Ectodermal cell (in vitro differentiated cells): ENCODE data around the gene CYP3A7.
"Not testable (repeated sequence)": the region's sequence is repeated elsewhere in the genome, so short reads cannot be mapped to it uniquely, and the experiment has no call there.

Experiments used
- H3K27ac ChIP-seq: 2 replicates; pipeline ENCODE4 v1.7.0; 2013; ENCODE audit warnings: mild to moderate bottlenecking, low read depth, low read length; ENCODE audit not compliant: insufficient read depth, poor library complexity, severe bottlenecking
- H3K27me3 ChIP-seq: 2 replicates; pipeline ENCODE4 v1.7.0; 2013; ENCODE audit warnings: mild to moderate bottlenecking, low read length; ENCODE audit not compliant: insufficient read depth, control insufficient read depth, poor library complexity, severe bottlenecking
- H3K36me3 ChIP-seq: one replicate; pipeline ENCODE4 v1.7.0; 2013; ENCODE audit warnings: low read length; ENCODE audit not compliant: control insufficient read depth, insufficient read depth
- H3K4me1 ChIP-seq: one replicate; pipeline ENCODE4 v1.7.0; 2013; ENCODE audit warnings: low read length; ENCODE audit not compliant: control insufficient read depth, insufficient read depth
- H3K4me3 ChIP-seq: 2 replicates; pipeline ENCODE4 v1.7.0; 2013; ENCODE audit warnings: low read depth, low read length, control low read depth; ENCODE audit not compliant: insufficient read depth
- H3K9me3 ChIP-seq: 2 replicates; pipeline ENCODE4 v1.7.0; 2013; ENCODE audit warnings: mild to moderate bottlenecking, low read length, moderate library complexity; ENCODE audit not compliant: control insufficient read depth
- WGBS, 2 experiments: methylation state at CpG; one replicate each; pipeline ENCODE4 v1.1.7; 2013; ENCODE audit warnings: missing lambda C conversion rate in 2 of 2; 5-methylcytosine and 5-hydroxymethylcytosine counted together

Gene CYP3A7

DNA sequence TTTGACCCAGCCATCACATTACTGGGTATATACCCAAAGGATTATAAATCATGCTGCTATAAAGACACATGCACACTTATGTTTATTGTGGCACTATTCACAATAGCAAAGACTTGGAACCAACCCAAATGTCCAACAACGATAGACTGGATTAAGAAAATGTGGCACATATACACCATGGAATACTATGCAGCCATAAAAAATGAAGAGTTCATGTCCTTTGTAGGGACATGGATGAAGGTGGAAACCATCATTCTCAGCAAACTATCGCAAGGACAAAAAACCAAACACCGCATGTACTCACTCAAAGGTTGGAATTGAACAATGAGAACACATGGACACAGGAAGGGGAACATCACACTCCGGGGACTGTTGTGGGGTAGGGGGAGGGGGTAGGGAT is 44.1 kb downstream of the CYP3A7 start:
- WGBS, 2 experiments = 98 to 100% methylated on average over 3 of the region's 4 CpGs
- not testable (repeated sequence) for H3K4me1 ChIP-seq, H3K27me3 ChIP-seq, H3K27ac ChIP-seq, H3K9me3 ChIP-seq, H3K36me3 ChIP-seq, H3K4me3 ChIP-seq

DNA sequence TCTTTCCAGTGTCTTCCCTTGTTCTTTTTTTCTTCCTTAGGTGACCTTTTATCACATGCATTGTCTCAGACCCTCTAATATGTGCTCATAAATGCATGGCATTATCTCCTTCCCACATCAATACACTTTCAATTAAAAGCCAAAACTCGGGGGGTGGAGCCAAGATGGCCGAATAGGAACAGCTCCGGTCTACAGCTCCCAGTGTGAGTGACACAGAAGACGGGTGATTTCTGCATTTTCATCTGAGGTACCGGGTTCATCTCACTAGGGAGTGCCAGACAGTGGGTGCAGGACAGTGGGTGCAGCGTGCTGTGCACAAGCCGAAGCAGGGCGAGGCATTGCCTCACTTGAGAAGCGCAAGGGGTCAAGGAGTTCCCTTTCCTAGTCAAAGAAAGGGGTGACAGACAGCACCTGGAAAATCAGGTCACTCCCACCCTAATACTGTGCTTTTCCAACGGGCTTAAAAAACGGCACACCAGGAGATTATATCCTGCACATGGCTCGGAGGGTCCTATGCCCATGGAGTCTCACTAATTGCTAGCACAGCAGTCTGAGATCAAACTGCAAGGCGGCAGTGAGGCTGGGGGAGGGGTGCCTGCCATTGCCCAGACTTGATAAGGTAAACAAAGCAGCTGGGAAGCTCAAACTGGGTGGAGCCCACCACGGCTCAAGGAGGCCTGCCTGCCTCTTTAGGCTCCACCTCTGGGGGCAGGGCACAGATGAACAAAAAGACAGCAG is 49.0 kb downstream of the CYP3A7 start:
- WGBS, 2 experiments = 89 to 91% methylated on average over 14 of the region's 14 CpGs
- not testable (repeated sequence) for H3K36me3 ChIP-seq, H3K4me1 ChIP-seq, H3K27me3 ChIP-seq, H3K4me3 ChIP-seq, H3K9me3 ChIP-seq, H3K27ac ChIP-seq

DNA sequence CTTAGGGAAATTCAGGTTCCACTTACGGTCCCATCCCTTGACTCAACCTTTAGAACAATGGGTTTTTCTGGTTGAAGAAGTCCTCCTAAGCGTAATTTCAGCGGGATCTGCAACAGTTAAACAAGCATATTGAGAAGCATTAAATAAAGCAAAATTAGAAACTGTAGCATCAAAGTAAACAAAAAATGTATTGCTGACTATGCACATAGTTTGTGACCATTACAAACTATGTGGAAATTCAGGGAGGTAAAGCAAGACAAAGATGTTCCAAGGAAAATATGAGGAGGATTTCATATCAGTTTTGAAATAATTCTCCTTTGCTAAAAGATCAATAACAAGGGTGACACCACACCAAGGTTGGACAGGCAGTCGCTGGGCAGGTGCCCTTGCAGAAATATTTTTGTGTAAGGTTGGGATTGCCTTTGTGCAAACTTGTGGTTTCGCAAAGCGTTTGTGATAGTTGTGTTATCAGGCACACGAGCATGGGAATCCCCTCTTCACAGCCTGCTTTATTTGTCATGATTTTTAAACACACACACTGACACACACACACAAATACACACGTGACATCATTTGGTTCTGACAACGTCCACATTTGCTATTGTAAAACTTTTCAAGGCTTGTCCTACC is 49.8 kb downstream of the CYP3A7 start:
- H3K27ac ChIP-seq = no peak overlapping the region
- 93 to 94% methylated on average over 9 of the region's 9 CpGs for WGBS, 2 experiments
- no peaks in the 10 kb centered on the region for H3K9me3 ChIP-seq

DNA sequence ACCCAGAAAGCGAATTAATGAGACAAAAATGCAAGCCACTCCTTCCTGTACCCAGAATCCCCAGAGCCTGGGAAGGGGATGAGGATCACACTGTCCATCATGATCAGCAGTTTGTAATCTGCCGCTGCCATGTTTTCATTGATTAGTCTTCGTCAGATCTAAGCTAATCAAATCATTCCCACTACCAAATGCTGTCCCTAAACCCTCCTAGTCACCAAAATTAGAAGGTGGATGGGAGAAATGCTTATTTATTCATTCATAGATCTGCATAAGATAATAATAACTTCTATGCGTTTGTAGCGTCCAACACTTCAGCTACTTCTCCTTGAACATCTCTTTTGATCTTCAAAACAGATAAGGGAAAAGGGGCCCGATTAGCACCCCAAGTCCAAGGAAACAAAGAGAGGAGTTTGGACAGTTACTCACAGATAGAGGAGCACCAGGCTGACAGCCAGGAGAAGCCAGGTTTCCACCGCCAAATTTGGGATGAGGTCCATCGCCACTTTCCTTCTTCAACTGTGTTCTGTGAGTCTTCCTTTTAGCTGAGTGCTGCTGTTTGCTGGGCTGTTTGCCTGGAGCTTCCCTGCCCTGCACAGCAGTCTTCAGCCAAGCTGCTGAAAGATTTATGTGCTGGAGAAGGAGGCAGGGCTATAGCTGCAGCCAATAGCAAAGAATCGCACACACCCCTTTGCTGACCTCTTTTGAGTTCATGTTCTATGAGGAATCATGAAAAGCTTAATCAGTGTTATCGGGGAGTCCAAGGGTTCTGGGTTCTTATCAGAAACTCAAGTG is 55.4 kb downstream of the CYP3A7 start, which contains the start of gene CYP3A5:
Gene CYP3A5, minus strand, starts transcription at position 597 of the 792 bp plus-strand sequence. Its CDS starts 100 bp downstream, at position 497.
- WGBS, 2 experiments = 93 to 94% methylated on average over 9 to 10 of the region's 10 CpGs
- Histone ChIP-seq H3K4me1 (no peaks in the 10 kb centered on the region), H3K4me3 (no peak within 1 kb of the TSS), H3K27me3 (no peaks in the 10 kb centered on the region), H3K27ac (no peak within 1 kb of the TSS), H3K9me3 (no peaks in the 10 kb centered on the region), H3K36me3 (no peaks in the 10 kb centered on the region)

More for the DNA sequence above, 49.8 kb downstream of the CYP3A7 start:
- H3K36me3 ChIP-seq = no peaks in the 10 kb centered on the region
- no peak overlapping the region for H3K4me3 ChIP-seq
- no peaks in the 10 kb centered on the region for H3K4me1 ChIP-seq
- no peaks in the 10 kb centered on the region for H3K27me3 ChIP-seq

DNA sequence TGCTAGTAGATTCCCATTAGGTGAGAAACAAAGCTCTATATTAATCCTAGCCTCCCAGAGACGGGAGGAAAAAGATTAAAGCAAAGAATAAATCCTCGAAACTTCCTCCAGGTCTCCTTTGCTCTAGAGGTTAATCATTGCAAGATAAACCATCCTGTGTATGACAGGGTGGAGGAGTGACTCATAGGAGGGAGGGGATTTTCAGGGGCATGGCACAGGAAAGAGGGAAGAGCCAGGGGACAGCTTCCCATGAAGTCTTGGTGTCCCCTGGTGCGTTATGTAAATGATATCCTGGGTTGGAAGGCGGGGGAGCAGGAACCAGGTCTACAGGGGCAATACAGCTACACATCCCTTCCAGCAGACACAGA is 56.0 kb downstream of the CYP3A7 start:
- Histone ChIP-seq H3K27me3 (no peaks in the 10 kb centered on the region), H3K27ac (no peak overlapping the region), H3K4me3 (no peak overlapping the region), H3K9me3 (no peaks in the 10 kb centered on the region), H3K36me3 (no peaks in the 10 kb centered on the region), H3K4me1 (no peaks in the 10 kb centered on the region)
- 78 to 79% methylated on average over 4 of the region's 4 CpGs for WGBS, 2 experiments

DNA sequence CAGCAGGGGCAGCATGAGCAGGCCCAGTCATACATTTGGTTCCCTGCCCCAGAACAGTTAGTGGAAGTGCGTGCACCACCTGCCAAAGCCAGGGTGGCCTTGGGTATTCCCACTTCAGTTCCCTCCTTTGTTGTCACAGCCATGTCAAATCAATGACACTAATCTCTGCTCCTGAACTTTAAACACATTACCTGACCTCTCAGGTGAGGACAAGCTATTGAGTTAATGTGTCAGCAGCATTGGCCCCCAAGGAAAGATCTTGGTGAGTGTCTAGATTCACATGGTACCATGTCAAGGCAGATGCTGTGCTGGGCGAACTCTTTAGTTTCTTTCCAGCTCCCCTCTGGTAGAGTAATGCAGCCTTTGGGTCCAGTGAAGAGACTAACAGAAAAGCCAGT is 57.3 kb downstream of the CYP3A7 start:
- 93% methylated on average over 2 of the region's 2 CpGs for WGBS, 2 experiments

DNA sequence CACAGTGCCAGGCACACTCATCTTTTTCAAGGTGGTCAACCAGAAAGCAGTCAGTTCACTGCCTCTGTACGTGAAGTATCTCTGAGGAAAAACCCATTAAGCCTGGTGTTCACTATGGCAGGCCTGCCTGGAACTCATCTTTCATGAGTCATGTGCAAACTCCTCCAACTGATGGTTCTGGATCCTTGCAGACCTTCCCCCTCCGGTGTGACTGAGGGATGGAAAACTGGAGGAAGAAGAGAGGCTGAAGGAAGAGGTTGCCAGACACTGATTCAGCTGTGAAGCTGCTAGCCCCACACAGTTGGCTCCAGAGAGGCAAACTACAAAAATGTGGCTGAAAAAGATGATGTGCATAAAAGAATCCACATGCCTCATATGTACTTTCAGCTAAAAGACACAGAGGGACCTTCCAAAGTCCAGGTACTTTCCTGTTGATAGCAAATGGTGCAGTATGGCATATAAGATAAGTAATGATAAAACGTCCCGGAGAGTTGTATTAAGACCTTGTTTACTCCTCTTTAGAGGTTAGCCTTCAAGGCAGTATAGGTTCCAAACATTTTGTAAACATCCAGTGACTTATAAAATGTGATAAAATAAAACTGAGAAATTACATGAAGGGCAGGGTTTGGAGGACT is 57.9 kb downstream of the CYP3A7 start:
- Histone ChIP-seq H3K27me3 (no peaks in the 10 kb centered on the region), H3K4me1 (no peaks in the 10 kb centered on the region), H3K9me3 (no peaks in the 10 kb centered on the region), H3K27ac (no peak overlapping the region), H3K36me3 (no peaks in the 10 kb centered on the region), H3K4me3 (no peak overlapping the region)
- 89 to 90% methylated on average over 4 of the region's 4 CpGs for WGBS, 2 experiments

More for the DNA sequence above, 57.3 kb downstream of the CYP3A7 start:
- H3K4me1 ChIP-seq = no peaks in the 10 kb centered on the region
- no peaks in the 10 kb centered on the region for H3K9me3 ChIP-seq
- H3K4me3 ChIP-seq = no peak overlapping the region
- no peaks in the 10 kb centered on the region for H3K27me3 ChIP-seq
- H3K36me3 ChIP-seq = no peaks in the 10 kb centered on the region
- H3K27ac ChIP-seq = no peak overlapping the region

DNA sequence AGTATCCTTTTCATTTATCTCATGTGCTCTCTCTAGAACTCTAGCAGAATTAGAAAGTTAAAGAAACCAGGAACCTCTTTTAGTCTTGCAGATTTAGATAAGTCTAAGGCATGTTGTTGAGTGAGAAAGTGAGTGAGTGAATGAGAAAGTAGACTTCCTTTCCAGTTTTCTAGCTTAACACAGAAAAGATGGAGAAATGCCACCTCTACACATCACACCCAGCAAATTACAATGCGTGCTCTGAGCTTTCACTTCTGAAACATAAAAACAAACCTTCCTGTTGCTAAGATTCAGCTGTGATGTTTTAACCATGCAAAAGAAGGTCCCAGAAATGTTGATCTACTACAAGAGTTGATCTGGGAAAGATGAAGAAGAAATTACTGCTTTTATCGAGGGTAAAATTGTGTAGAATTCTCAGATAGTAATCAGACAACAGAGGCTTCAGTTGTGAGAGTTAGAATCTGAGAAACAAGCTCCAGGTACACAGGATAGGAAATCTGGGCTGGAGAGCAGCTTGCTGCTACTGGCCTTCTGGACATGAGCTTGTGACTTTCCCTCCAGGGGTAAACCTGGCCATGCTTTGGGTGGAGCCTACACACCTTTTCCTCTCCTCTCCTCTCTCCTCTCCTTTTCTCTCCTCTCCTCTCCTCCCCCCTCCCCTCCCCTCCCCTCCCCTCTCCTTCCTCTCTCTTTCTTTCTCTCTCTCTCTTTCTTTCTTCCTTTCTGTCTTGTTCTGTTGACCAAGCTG is 59.8 kb downstream of the CYP3A7 start:
- H3K27ac ChIP-seq = no peak overlapping the region
- no peak overlapping the region for H3K4me3 ChIP-seq
- WGBS, 2 experiments = 93% methylated on average over 2 of the region's 2 CpGs
- no peaks in the 10 kb centered on the region for H3K4me1 ChIP-seq
- no peaks in the 10 kb centered on the region for H3K27me3 ChIP-seq
- H3K36me3 ChIP-seq = no peaks in the 10 kb centered on the region
- H3K9me3 ChIP-seq = no peaks in the 10 kb centered on the region

DNA sequence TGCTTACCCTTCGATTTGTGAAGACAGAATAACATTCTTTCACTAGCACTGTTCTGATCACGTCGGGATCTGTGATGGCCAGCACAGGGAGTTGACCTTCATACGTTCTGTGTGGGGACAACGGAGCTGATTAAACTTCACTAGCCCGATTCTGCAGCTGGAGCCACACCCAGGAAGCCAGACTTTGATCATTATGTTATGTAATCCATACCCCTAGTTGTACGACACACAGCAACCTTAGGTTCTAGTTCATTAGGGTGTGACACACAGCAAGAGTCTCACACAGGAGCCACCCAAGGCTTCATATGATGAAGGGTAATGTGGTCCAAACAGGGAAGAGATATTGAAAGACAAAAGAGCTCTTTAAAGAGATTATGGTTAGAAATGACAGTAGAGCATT is 62.4 kb downstream of the CYP3A7 start:
- H3K36me3 ChIP-seq = no peaks in the 10 kb centered on the region
- no peaks in the 10 kb centered on the region for H3K4me1 ChIP-seq
- H3K9me3 ChIP-seq = no peaks in the 10 kb centered on the region
- no peaks in the 10 kb centered on the region for H3K27me3 ChIP-seq
- H3K4me3 ChIP-seq = no peak overlapping the region
- H3K27ac ChIP-seq = no peak overlapping the region
- WGBS, 2 experiments = 96% methylated on average over 7 of the region's 7 CpGs
